Spleen (tissue), 11 donors: ENCODE measurements around the gene PPP1R14B. TPM values are rescaled to one million over a fixed set of nuclear protein-coding genes. Genes with fewer than 3 reads are reported as not detected.

Source experiments
- DNase-seq: peaks from one replicate; pipeline ENCODE4 v3.0.0-alpha.2; 2020
- H3K27ac ChIP-seq, 8 donors: fragments of 200-600 bp; sonication (generic) in 7 of 8; 1 replicate in 4 of 8; 2 replicates in 4 of 8; pipeline versions ENCODE4 v1.5.0 to v1.8.0; 2016 to 2021; ENCODE audit warnings: inconsistent platforms in 4 of 8, mild to moderate bottlenecking in 4 of 8, moderate library complexity in 1 of 8
- H3K27me3 ChIP-seq, 7 donors: fragments of 200-600 bp; sonication (generic) in 6 of 7; replicated peaks in 1 of 7; 1 replicate in 4 of 7; 2 replicates in 3 of 7; pipeline versions ENCODE4 v1.5.0 to v1.8.0; 2016 to 2021; ENCODE audit warnings: inconsistent platforms in 3 of 7, mild to moderate bottlenecking in 1 of 7
- H3K36me3 ChIP-seq, 6 donors: fragments of 200-600 bp; sonication (generic) in 5 of 6; 1 replicate in 4 of 6; 2 replicates in 2 of 6; pipeline versions ENCODE4 v1.5.0 to v1.8.0; 2016 to 2021; ENCODE audit warnings: inconsistent platforms in 2 of 6
- H3K4me1 ChIP-seq, 6 donors: fragments of 200-600 bp; sonication (generic) in 5 of 6; 1 replicate in 3 of 6; 2 replicates in 3 of 6; pipeline versions ENCODE4 v1.5.0 to v1.8.0; 2016 to 2021; ENCODE audit warnings: inconsistent platforms in 3 of 6
- H3K4me3 ChIP-seq, 8 donors: fragments of 200-600 bp; sonication (generic) in 7 of 8; 1 replicate in 4 of 8; 2 replicates in 4 of 8; pipeline versions ENCODE4 v1.5.0 to v1.8.0; 2016 to 2021; ENCODE audit warnings: inconsistent platforms in 4 of 8, mild to moderate bottlenecking in 4 of 8, moderate library complexity in 2 of 8
- H3K9me3 ChIP-seq, 8 donors: fragments of 200-600 bp; sonication (generic) in 7 of 8; 1 replicate in 4 of 8; 2 replicates in 4 of 8; pipeline versions ENCODE4 v1.5.0 to v1.8.0; 2016 to 2021; ENCODE audit warnings: inconsistent platforms in 4 of 8
- POLR2A ChIP-seq, 3 donors: fragments of 450-650 bp; IDR thresholded peaks; one replicate each; pipeline ENCODE4 v1.5.1; 2017; ENCODE audit warnings: antibody characterized with exemption in 3 of 3, mild to moderate bottlenecking in 1 of 3
- POLR2AphosphoS5 ChIP-seq, 3 donors: sonication (generic); formaldehyde crosslinking; IDR thresholded peaks; one replicate each; pipeline ENCODE4 v1.5.1; 2017; ENCODE audit warnings: antibody characterized with exemption in 3 of 3
- WGBS, 5 donors: extraction: QIAGEN DNeasy Blood & Tissue Kit in 3 of 5; methylation state at CpG; one replicate each; pipeline versions ENCODE4 v1.1.5 to v1.1.7; 2013 to 2018; 5-methylcytosine and 5-hydroxymethylcytosine counted together
- intact Hi-C: fragments of 100-400 bp; cut with DNase I; formaldehyde crosslinking; loops from one replicate; pipeline ENCODE4 v1.15.0; 2023; ENCODE audit warnings: low total_unique reads
- polyA plus RNA-seq, 3 donors: library from polyadenylated mRNA; stranded (reverse); fragments of 200-250 nt; gene quantifications; one replicate each; pipeline ENCODE4 v1.2.1, GENCODE V29; 2013
- total RNA-seq, 7 donors: library from RNA; depleted of rRNA in 3 of 7; stranded (reverse); fragments of >200 nt in 3 of 7; fragmentation: NEBNext Ultra II Directional in 4 of 7; extraction: Animal tissue kit (Norgen Biotek cat#: 25700) in 4 of 7; gene quantifications; one replicate each; pipeline versions ENCODE4 v1.1.0 to v1.2.1, GENCODE V29; 2016 to 2021
- TF ChIP-seq, protein P1 (sequence below), 11 experiments: fragments of 200-600 bp in 7 of 11; fragments of 450-650 bp in 4 of 11; sonication (generic) in 4 of 11; IDR thresholded peaks in 8 of 11; conservative IDR thresholded peaks in 3 of 11; 1 replicate in 7 of 11; 2 replicates in 4 of 11; pipeline versions ENCODE4 v1.4.0 to v1.8.0; 2016 to 2021; ENCODE audit warnings: antibody characterized with exemption in 11 of 11, inconsistent platforms in 4 of 11, mild to moderate bottlenecking in 1 of 11
- donor health status: healthy with polysubstance abuse.
- donor health status: DM: no; HTN: no; CAD: no; lungs with moderate emphysema.
- donor health status: DM: no; HTN: no; CAD: no.
- donor health status: Bipolar disorder and iron deficiency.
- donor health status: healthy.
- donor health status: DM: no; HTN: no; CAD: no.
- donor health status: DM: yes; HTN: yes; CAD: no.

PPP1R14B gene
- total and polyA plus RNA-seq, 10 donors, result 47.6 to 190 (median 83.6) TPM

DNA sequence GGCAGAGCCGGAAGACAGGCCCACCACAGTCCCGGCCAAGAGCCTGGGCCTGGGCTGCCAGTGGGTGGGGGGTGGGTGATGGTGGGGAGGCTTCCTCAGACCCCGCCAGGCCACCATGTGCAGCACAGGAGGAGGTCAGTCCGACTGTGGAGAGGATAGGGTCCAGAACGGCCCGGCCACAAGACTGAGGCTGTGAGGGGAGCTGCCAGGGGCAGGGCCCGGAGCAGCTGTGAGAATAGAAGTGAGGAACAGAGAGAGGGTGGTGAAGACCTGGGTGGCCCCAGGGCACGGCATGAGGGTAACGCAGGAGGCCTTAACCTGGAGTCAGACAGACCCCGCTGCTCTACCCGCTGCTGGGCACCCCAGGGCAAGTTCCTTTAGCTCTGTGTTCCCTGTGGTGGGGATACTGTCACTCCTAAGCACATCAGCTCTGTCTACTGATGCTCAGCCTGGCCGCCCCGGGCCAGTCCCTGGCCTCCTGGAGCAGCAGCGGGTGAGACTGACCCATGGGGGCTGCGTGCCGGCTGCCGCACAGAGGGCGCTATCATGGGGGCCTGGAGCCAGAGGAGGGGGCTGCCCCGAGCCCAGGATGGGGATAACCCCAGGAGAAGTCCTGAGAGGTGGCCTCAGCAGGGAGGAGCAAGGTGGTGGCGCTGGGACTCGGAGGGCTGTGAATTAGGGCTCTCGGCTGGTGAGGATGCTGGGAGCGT lies 38.5 kb downstream of the PPP1R14B start:
- peaks cover 32 to 96% (median 60%) of the 10 kb centered on the region in 6 donors for H3K4me1 ChIP-seq
- peak overlapping the region; percentile 84 to 99 (median 96) for H3K27ac ChIP-seq
- TF ChIP-seq POLR2A (IDR thresholded peaks at IDR 0.05), result no peak
- TF ChIP-seq, protein P1, sequence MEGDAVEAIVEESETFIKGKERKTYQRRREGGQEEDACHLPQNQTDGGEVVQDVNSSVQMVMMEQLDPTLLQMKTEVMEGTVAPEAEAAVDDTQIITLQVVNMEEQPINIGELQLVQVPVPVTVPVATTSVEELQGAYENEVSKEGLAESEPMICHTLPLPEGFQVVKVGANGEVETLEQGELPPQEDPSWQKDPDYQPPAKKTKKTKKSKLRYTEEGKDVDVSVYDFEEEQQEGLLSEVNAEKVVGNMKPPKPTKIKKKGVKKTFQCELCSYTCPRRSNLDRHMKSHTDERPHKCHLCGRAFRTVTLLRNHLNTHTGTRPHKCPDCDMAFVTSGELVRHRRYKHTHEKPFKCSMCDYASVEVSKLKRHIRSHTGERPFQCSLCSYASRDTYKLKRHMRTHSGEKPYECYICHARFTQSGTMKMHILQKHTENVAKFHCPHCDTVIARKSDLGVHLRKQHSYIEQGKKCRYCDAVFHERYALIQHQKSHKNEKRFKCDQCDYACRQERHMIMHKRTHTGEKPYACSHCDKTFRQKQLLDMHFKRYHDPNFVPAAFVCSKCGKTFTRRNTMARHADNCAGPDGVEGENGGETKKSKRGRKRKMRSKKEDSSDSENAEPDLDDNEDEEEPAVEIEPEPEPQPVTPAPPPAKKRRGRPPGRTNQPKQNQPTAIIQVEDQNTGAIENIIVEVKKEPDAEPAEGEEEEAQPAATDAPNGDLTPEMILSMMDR (IDR thresholded peaks at IDR 0.05 in 8 of 11, conservative IDR thresholded peaks at IDR 0.05 in 3 of 11), result no peak
- TF ChIP-seq POLR2AphosphoS5 (IDR thresholded peaks at IDR 0.05), result no peak
- DNase-seq, result peak; percentile 85
- peak overlapping the region; percentile 58 to 89 (median 80) for H3K4me3 ChIP-seq
- intact Hi-C loops, result no loop called here
- H3K9me3 ChIP-seq, result no peaks in the 10 kb centered on the region
- 58 to 84% (median 62%) methylated on average over 9 to 23 of the region's 23 CpGs for WGBS, 5 donors
- peaks cover 0 to 66% (median 43%) of the 10 kb centered on the region in 6 donors for H3K36me3 ChIP-seq
- no peaks in the 10 kb centered on the region for H3K27me3 ChIP-seq

DNA sequence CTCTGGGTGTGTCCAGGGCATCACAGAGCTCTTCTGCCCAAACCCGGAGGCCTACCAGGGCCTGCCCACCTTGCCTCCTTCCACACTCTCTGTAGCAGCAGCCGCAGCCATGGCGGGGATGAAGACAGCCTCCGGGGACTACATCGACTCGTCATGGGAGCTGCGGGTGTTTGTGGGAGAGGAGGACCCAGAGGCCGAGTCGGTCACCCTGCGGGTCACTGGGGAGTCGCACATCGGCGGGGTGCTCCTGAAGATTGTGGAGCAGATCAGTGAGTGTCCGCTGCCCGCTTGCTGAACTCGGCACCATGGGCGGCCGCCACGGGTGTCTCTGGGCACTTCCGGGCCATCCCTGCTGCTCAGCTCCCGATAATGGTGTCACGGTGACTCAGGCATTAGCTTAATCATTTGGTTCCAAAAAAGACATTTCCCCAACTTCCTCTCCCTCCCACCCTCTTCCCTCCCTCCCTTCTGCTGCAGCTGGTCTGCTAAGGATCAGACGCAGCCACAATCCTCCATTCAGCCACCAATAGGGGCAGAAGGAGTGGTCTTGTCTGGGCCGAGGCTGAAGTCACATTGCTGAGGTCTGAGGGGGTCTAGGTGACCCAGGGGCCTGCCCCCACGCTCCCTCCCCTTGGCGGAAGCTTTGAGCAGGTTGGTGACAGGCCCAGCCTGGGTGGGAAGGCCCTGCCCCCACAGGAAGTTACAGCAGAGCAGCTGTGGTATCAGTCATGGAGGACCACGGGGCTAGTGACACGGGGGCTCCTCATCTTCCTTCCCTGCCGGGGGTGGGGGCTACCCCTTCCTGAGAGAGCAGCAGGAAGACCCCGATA lies 39.3 kb downstream of the PPP1R14B start:
- H3K9me3 ChIP-seq, result no peaks in the 10 kb centered on the region
- H3K4me1 ChIP-seq, result peaks cover 32 to 89% (median 57%) of the 10 kb centered on the region in 6 donors
- H3K36me3 ChIP-seq, result peaks cover 0 to 66% (median 47%) of the 10 kb centered on the region in 6 donors
- TF ChIP-seq POLR2A (IDR thresholded peaks at IDR 0.05), result peak in 1 of 3 donors; percentile 20
- peak; percentile 85 to 86 (median 85) for TF ChIP-seq POLR2AphosphoS5 (IDR thresholded peaks at IDR 0.05)
- TF ChIP-seq, protein P1 (IDR thresholded peaks at IDR 0.05 in 8 of 11, conservative IDR thresholded peaks at IDR 0.05 in 3 of 11), result peak in 2 of 11 experiments; percentile 14 to 17
- WGBS, 5 donors, result 2 to 6% (median 5%) methylated on average over 12 to 30 of the region's 30 CpGs
- peak overlapping the region; percentile 58 to 89 (median 80) for H3K4me3 ChIP-seq
- H3K27me3 ChIP-seq, result no peaks in the 10 kb centered on the region
- peak overlapping the region; percentile 84 to 99 (median 96) for H3K27ac ChIP-seq
- peak; percentile 96 for DNase-seq
- intact Hi-C loops, result no loop called here

DNA sequence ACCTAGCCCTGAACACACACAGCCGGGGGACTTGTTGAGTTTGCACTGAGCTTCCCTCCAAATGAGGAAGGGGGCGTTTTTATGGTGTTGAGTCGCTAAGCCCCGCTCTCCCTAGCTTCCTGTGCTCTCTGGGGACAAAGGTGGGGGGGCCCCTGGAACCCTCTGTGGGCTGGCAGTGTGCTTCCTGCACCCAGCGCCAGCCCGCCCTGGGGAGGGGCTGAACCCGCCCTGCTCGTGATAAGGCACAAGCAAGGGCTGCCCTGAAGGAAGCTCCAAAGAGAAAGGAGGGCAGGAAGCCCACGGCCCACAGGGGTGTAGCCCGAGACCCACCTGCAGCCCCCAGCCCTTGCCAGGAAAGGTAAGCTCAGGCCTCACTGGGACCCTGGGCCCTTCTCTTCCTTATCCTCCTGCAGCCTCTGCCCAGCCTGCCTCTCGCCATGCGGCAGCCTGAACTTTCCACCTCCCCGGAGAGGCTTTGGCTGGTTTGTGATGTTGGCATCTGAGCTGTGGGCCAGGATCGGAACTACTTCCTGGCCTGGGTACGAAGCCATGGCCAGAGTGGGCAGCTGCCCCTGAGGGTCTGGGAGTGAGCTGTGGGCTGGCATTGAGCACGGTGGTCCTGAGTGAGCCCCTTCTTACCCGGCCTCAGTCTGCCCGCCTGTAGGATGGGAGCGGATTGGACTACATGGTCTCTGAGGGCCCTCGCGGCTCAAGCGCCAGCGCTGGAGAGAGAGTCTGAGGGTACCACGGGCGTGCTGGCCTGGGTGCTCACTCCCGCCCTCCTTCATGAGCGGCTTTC lies 40.1 kb downstream of the PPP1R14B start, which contains the start of gene FERMT3:
TSS of gene FERMT3 (plus strand) at position 265 of the 799 bp plus-strand sequence. CDS start 644 bp downstream, outside the sequence.
- H3K27ac ChIP-seq, result peak within 1 kb of the TSS; percentile 84 to 99 (median 96)
- 9 to 24% (median 15%) methylated on average over 12 to 27 of the region's 27 CpGs for WGBS, 5 donors
- peak; percentile 97 for DNase-seq
- H3K4me3 ChIP-seq, result peak within 1 kb of the TSS; percentile 58 to 89 (median 80)
- intact Hi-C loops, result no loop called here
- no peaks in the 10 kb centered on the region for H3K27me3 ChIP-seq
- peaks cover 0 to 66% (median 46%) of the 10 kb centered on the region in 6 donors for H3K36me3 ChIP-seq
- no peaks in the 10 kb centered on the region for H3K9me3 ChIP-seq
- peaks cover 32 to 81% (median 53%) of the 10 kb centered on the region in 6 donors for H3K4me1 ChIP-seq
- TF ChIP-seq POLR2AphosphoS5 (IDR thresholded peaks at IDR 0.05) (peak; percentile 86 to 91 (median 88)), POLR2A (IDR thresholded peaks at IDR 0.05) (no peak)
- TF ChIP-seq, protein P1 (IDR thresholded peaks at IDR 0.05 in 8 of 11, conservative IDR thresholded peaks at IDR 0.05 in 3 of 11), result peak in 3 of 11 experiments; percentile 23 to 27 (median 25)
